ENCODE data around the gene SLC6A15.

SLC6A15 gene

GRCh38 chr12:84946753-84947152, 34.2 kb upstream of the SLC6A15 start:
- no peak overlapping the region for H3K27ac ChIP-seq
- no peak for TF ChIP-seq CTCF (IDR thresholded peaks at IDR 0.05; ENCODE audit: low read depth, low read length, missing control alignments)
- in situ Hi-C loops (cut with HindIII; ENCODE audit: low pct_ligation_motif_present, low sequenced_read_pairs) = no loop called here
- H3K4me3 ChIP-seq (ENCODE audit: low read depth, low read length) = no peak overlapping the region
- no peak for DNase-seq
- H3K27me3 ChIP-seq (replicated peaks) = no peaks in the 10 kb centered on the region
- H3K36me3 ChIP-seq (replicated peaks) = no peaks in the 10 kb centered on the region

- Histone ChIP-seq H3K27ac (no peak overlapping the region), H3K4me3 (ENCODE audit: low read depth, low read length) (no peak overlapping the region), H3K27me3 (replicated peaks) (no peaks in the 10 kb centered on the region), H3K36me3 (replicated peaks) (no peaks in the 10 kb centered on the region)
- no peak for TF ChIP-seq CTCF (IDR thresholded peaks at IDR 0.05; ENCODE audit: low read depth, low read length, missing control alignments)
- in situ Hi-C loops (cut with HindIII; ENCODE audit: low pct_ligation_motif_present, low sequenced_read_pairs) = no loop called here
- no peak for DNase-seq
These were observed 24.8 kb upstream of the SLC6A15 start for GRCh38 chr12:84937415-84937814.

GRCh38 chr12:84929501-84929900, 16.9 kb upstream of the SLC6A15 start:
- DNase-seq = no peak
- no peak for TF ChIP-seq CTCF (IDR thresholded peaks at IDR 0.05; ENCODE audit: low read depth, low read length, missing control alignments)
- Histone ChIP-seq H3K36me3 (replicated peaks) (no peaks in the 10 kb centered on the region), H3K4me3 (ENCODE audit: low read depth, low read length) (no peak overlapping the region), H3K27me3 (replicated peaks) (no peaks in the 10 kb centered on the region), H3K27ac (no peak overlapping the region)
- in situ Hi-C loops (cut with HindIII; ENCODE audit: low pct_ligation_motif_present, low sequenced_read_pairs) = no loop called here

GRCh38 chr12:84924981-84925380, 12.4 kb upstream of the SLC6A15 start:
- in situ Hi-C loops (cut with HindIII; ENCODE audit: low pct_ligation_motif_present, low sequenced_read_pairs) = no loop called here

GRCh38 chr12:84922693-84923092, 10.1 kb upstream of the SLC6A15 start:
- in situ Hi-C loops (cut with HindIII; ENCODE audit: low pct_ligation_motif_present, low sequenced_read_pairs) = no loop called here
- TF ChIP-seq CTCF (IDR thresholded peaks at IDR 0.05; ENCODE audit: low read depth, low read length, missing control alignments) = no peak
- H3K27me3 ChIP-seq (replicated peaks) = no peaks in the 10 kb centered on the region
- H3K36me3 ChIP-seq (replicated peaks) = no peaks in the 10 kb centered on the region
- H3K27ac ChIP-seq = peak overlapping the region; percentile 20
- DNase-seq = no peak
- no peak overlapping the region for H3K4me3 ChIP-seq (ENCODE audit: low read depth, low read length)

More at GRCh38 chr12:84924981-84925380, 12.4 kb upstream of the SLC6A15 start:
- DNase-seq = peak; percentile 56
- Histone ChIP-seq H3K36me3 (replicated peaks) (no peaks in the 10 kb centered on the region), H3K4me3 (ENCODE audit: low read depth, low read length) (no peak overlapping the region), H3K27me3 (replicated peaks) (no peaks in the 10 kb centered on the region), H3K27ac (peak overlapping the region; percentile 34)
- TF ChIP-seq CTCF (IDR thresholded peaks at IDR 0.05; ENCODE audit: low read depth, low read length, missing control alignments) = no peak

- Histone ChIP-seq H3K27ac (peak overlapping the region; percentile 43), H3K4me3 (ENCODE audit: low read depth, low read length) (no peak overlapping the region), H3K36me3 (replicated peaks) (no peaks in the 10 kb centered on the region), H3K27me3 (replicated peaks) (no peaks in the 10 kb centered on the region)
- in situ Hi-C loops (cut with HindIII; ENCODE audit: low pct_ligation_motif_present, low sequenced_read_pairs) = no loop called here
- TF ChIP-seq CTCF (IDR thresholded peaks at IDR 0.05; ENCODE audit: low read depth, low read length, missing control alignments) = no peak
- peak; percentile 71 for DNase-seq
These were observed 7.7 kb upstream of the SLC6A15 start for GRCh38 chr12:84920331-84920730.

Measured in brain microvascular endothelial cell (primary cell).